ENCODE measurements around the gene POLR2J2.
"Not testable (repeated sequence)": the region's sequence is repeated elsewhere in the genome, so short reads cannot be mapped to it uniquely, and the experiment has no call there.

DNA sequence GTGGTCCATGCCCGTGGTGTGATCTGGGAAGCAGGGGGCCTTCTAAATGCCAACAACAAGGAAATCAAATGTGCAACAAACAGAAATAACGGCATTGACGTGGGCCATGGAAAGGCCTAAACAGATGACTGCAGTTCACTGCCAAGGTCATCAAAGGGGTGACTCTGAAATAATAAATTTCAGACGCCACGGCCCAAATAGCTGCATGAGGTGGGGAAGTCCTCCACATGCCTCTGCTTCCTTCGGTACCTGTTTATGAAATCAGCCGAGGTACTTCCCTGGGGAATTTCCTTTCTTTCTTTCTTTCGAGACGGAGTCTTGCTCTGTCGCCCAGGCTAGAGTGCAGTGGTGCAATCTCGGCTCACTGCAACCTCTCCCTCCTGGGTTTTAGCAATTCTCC is 6.7 kb downstream of the POLR2J2 start:
- TF ChIP-seq, protein P1, sequence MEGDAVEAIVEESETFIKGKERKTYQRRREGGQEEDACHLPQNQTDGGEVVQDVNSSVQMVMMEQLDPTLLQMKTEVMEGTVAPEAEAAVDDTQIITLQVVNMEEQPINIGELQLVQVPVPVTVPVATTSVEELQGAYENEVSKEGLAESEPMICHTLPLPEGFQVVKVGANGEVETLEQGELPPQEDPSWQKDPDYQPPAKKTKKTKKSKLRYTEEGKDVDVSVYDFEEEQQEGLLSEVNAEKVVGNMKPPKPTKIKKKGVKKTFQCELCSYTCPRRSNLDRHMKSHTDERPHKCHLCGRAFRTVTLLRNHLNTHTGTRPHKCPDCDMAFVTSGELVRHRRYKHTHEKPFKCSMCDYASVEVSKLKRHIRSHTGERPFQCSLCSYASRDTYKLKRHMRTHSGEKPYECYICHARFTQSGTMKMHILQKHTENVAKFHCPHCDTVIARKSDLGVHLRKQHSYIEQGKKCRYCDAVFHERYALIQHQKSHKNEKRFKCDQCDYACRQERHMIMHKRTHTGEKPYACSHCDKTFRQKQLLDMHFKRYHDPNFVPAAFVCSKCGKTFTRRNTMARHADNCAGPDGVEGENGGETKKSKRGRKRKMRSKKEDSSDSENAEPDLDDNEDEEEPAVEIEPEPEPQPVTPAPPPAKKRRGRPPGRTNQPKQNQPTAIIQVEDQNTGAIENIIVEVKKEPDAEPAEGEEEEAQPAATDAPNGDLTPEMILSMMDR (optimal IDR thresholded peaks at IDR 0.05 in 1 of 3, IDR thresholded peaks at IDR 0.05 in 1 of 3, conservative IDR thresholded peaks at IDR 0.05 in 1 of 3; ENCODE audit: extremely low read depth in 1 of 3, insufficient read depth in 2 of 3, low read length in 3 of 3): not testable (repeated sequence)
- TF ChIP-seq EZH2 (IDR thresholded peaks at IDR 0.05; ENCODE audit: low read length): not testable (repeated sequence)
